Spleen (tissue), 13 donors: ENCODE measurements around the gene ZNF728. TPM values are rescaled to one million over a fixed set of nuclear protein-coding genes. Genes with fewer than 3 reads are reported as not detected.
A peak's percentile ranks its signal among the peaks of the same experiment; 100 is the strongest.

Source experiments
- DNase-seq: peaks from one replicate; pipeline ENCODE4 v3.0.0-alpha.2; 2020
- H3K27ac ChIP-seq, 8 donors: fragments of 200-600 bp; sonication (generic) in 7 of 8; 1 replicate in 4 of 8; 2 replicates in 4 of 8; pipeline versions ENCODE4 v1.5.0 to v1.8.0; 2016 to 2021; ENCODE audit warnings: inconsistent platforms in 4 of 8, mild to moderate bottlenecking in 4 of 8, moderate library complexity in 1 of 8
- H3K27me3 ChIP-seq, 7 donors: fragments of 200-600 bp; sonication (generic) in 6 of 7; replicated peaks in 1 of 7; 1 replicate in 4 of 7; 2 replicates in 3 of 7; pipeline versions ENCODE4 v1.5.0 to v1.8.0; 2016 to 2021; ENCODE audit warnings: inconsistent platforms in 3 of 7, mild to moderate bottlenecking in 1 of 7
- H3K36me3 ChIP-seq, 6 donors: fragments of 200-600 bp; sonication (generic) in 5 of 6; 1 replicate in 4 of 6; 2 replicates in 2 of 6; pipeline versions ENCODE4 v1.5.0 to v1.8.0; 2016 to 2021; ENCODE audit warnings: inconsistent platforms in 2 of 6
- H3K4me1 ChIP-seq, 6 donors: fragments of 200-600 bp; sonication (generic) in 5 of 6; 1 replicate in 3 of 6; 2 replicates in 3 of 6; pipeline versions ENCODE4 v1.5.0 to v1.8.0; 2016 to 2021; ENCODE audit warnings: inconsistent platforms in 3 of 6
- H3K4me3 ChIP-seq, 8 donors: fragments of 200-600 bp; sonication (generic) in 7 of 8; 1 replicate in 4 of 8; 2 replicates in 4 of 8; pipeline versions ENCODE4 v1.5.0 to v1.8.0; 2016 to 2021; ENCODE audit warnings: inconsistent platforms in 4 of 8, mild to moderate bottlenecking in 4 of 8, moderate library complexity in 2 of 8
- H3K9me3 ChIP-seq, 8 donors: fragments of 200-600 bp; sonication (generic) in 7 of 8; 1 replicate in 4 of 8; 2 replicates in 4 of 8; pipeline versions ENCODE4 v1.5.0 to v1.8.0; 2016 to 2021; ENCODE audit warnings: inconsistent platforms in 4 of 8
- CTCF ChIP-seq, 11 experiments: fragments of 200-600 bp in 7 of 11; fragments of 450-650 bp in 4 of 11; sonication (generic) in 4 of 11; IDR thresholded peaks in 8 of 11; conservative IDR thresholded peaks in 3 of 11; 1 replicate in 7 of 11; 2 replicates in 4 of 11; pipeline versions ENCODE4 v1.4.0 to v1.8.0; 2016 to 2021; ENCODE audit warnings: antibody characterized with exemption in 11 of 11, inconsistent platforms in 4 of 11, mild to moderate bottlenecking in 1 of 11
- POLR2A ChIP-seq, 3 donors: fragments of 450-650 bp; IDR thresholded peaks; one replicate each; pipeline ENCODE4 v1.5.1; 2017; ENCODE audit warnings: antibody characterized with exemption in 3 of 3, mild to moderate bottlenecking in 1 of 3
- POLR2AphosphoS5 ChIP-seq, 3 donors: sonication (generic); formaldehyde crosslinking; IDR thresholded peaks; one replicate each; pipeline ENCODE4 v1.5.1; 2017; ENCODE audit warnings: antibody characterized with exemption in 3 of 3
- WGBS, 5 donors: extraction: QIAGEN DNeasy Blood & Tissue Kit in 3 of 5; methylation state at CpG; one replicate each; pipeline versions ENCODE4 v1.1.5 to v1.1.7; 2013 to 2018; 5-methylcytosine and 5-hydroxymethylcytosine counted together
- intact Hi-C: fragments of 100-400 bp; cut with DNase I; formaldehyde crosslinking; loops from one replicate; pipeline ENCODE4 v1.15.0; 2023; ENCODE audit warnings: low total_unique reads
- long read RNA-seq, 2 donors: transcript quantifications; one replicate each; lab custom pipeline, GENCODE V29; 2026
- polyA plus RNA-seq, 3 donors: library from polyadenylated mRNA; stranded (reverse); fragments of 200-250 nt; gene quantifications; one replicate each; pipeline ENCODE4 v1.2.1, GENCODE V29; 2013
- total RNA-seq, 7 donors: library from RNA; depleted of rRNA in 3 of 7; stranded (reverse); fragments of >200 nt in 3 of 7; fragmentation: NEBNext Ultra II Directional in 4 of 7; extraction: Animal tissue kit (Norgen Biotek cat#: 25700) in 4 of 7; gene quantifications; one replicate each; pipeline versions ENCODE4 v1.1.0 to v1.2.1, GENCODE V29; 2016 to 2021
- donor health status: healthy with polysubstance abuse.
- donor health status: DM: no; HTN: no; CAD: no; lungs with moderate emphysema.
- donor health status: DM: no; HTN: no; CAD: no.
- donor health status: Bipolar disorder and iron deficiency.
- donor health status: healthy.
- donor health status: DM: no; HTN: no; CAD: no.
- donor health status: DM: yes; HTN: yes; CAD: no.

The ZNF728 gene
- total RNA-seq: 1 to 10 TPM; 1.7 to 4.3 (median 2.7) TPM
- polyA plus RNA-seq: under 1 TPM in 1 of 3 donors, not detected in 2; 0.19 TPM
- long read RNA-seq, donor 1: 0 reads
- long read RNA-seq, donor 2: 0 reads

DNA sequence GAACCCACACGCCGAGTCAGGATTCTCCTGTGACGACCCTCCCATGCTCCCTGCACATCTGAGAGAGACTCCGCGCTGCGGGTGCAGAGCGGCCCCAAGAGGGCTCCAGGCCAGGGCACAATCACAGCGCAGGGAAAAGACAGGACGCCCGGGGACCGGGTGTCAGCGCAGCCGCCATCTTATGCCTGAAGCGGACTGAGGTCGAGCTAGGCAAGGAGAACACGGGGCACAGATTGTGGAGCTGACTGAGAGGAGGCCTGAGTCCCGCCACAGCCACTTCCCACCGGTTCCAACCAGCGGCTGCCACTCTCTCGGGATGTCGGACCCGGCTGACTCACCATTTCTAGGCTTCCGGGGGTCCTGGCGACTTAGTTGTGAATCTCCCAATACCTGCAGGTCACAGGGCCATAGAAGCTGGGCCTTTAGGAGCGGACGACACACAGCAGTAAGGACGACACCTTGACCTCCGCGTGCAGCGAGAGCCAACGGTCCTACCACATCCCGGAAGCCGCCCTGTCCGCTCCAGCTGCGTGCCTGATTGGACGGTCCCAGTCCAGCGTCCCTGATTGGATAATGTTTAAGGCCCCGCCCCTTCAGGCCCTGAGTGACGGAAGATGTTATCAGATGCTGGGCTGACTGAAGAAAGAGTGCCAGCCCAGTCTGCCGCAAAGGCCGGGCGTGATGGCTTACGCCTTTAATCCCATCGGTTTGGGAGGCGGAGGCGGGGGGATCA is at the start of gene ZNF728:
TSS of gene ZNF728 (minus strand) at position 487 of the 733 bp plus-strand sequence. CDS start at position 341, 146 bp downstream.
- no peak for DNase-seq
- TF ChIP-seq POLR2AphosphoS5 (IDR thresholded peaks at IDR 0.05) (peak; percentile 28 to 68 (median 46)), CTCF (IDR thresholded peaks at IDR 0.05 in 8 of 11, conservative IDR thresholded peaks at IDR 0.05 in 3 of 11) (no peak)
- no peaks in the 10 kb centered on the region for H3K27me3 ChIP-seq
- no peaks in the 10 kb centered on the region for H3K4me1 ChIP-seq
- WGBS, 5 donors: 15 to 22% (median 17%) methylated on average over 23 to 46 of the region's 46 CpGs
- H3K36me3 ChIP-seq: no peaks in the 10 kb centered on the region
- intact Hi-C loops: no loop called here
- peak within 1 kb of the TSS; percentile 17 to 64 (median 35) for H3K4me3 ChIP-seq
- H3K9me3 ChIP-seq: peaks cover 1 to 100% (median 97%) of the 10 kb centered on the region in 8 donors
- peak within 1 kb of the TSS in 6 of 8 donors; percentile 38 to 65 (median 60) for H3K27ac ChIP-seq

GRCh38 chr19:23052349-23052748 is 49.4 kb upstream of the ZNF728 start:
- H3K27me3 ChIP-seq: no peaks in the 10 kb centered on the region
- no peak for DNase-seq
- no peaks in the 10 kb centered on the region for H3K4me1 ChIP-seq
- intact Hi-C loops: no loop called here
- no peak overlapping the region for H3K4me3 ChIP-seq
- H3K27ac ChIP-seq: no peak overlapping the region
- H3K9me3 ChIP-seq: peaks cover 0 to 72% (median 19%) of the 10 kb centered on the region in 8 donors
- 33 to 79% (median 53%) methylated on average over 1 of the region's 1 CpG for WGBS, 5 donors
- no peaks in the 10 kb centered on the region for H3K36me3 ChIP-seq
- no peak for TF ChIP-seq CTCF (IDR thresholded peaks at IDR 0.05 in 8 of 11, conservative IDR thresholded peaks at IDR 0.05 in 3 of 11)
- TF ChIP-seq POLR2AphosphoS5 (IDR thresholded peaks at IDR 0.05): no peak
- no peak for TF ChIP-seq POLR2A (IDR thresholded peaks at IDR 0.05)

- Histone ChIP-seq H3K4me1 (no peaks in the 10 kb centered on the region), H3K27me3 (no peaks in the 10 kb centered on the region), H3K4me3 (no peak overlapping the region), H3K27ac (no peak overlapping the region), H3K9me3 (peaks cover 0 to 87% (median 30%) of the 10 kb centered on the region in 8 donors), H3K36me3 (no peaks in the 10 kb centered on the region)
- no peak for TF ChIP-seq POLR2AphosphoS5 (IDR thresholded peaks at IDR 0.05)
- TF ChIP-seq POLR2A (IDR thresholded peaks at IDR 0.05): no peak
- TF ChIP-seq CTCF (IDR thresholded peaks at IDR 0.05 in 8 of 11, conservative IDR thresholded peaks at IDR 0.05 in 3 of 11): no peak
- WGBS, 5 donors: 64 to 91% (median 78%) methylated on average over 4 of the region's 4 CpGs
- no peak for DNase-seq
- intact Hi-C loops: no loop called here
Observed at GRCh38 chr19:23049256-23049655, 46.3 kb upstream of the ZNF728 start.

DNA sequence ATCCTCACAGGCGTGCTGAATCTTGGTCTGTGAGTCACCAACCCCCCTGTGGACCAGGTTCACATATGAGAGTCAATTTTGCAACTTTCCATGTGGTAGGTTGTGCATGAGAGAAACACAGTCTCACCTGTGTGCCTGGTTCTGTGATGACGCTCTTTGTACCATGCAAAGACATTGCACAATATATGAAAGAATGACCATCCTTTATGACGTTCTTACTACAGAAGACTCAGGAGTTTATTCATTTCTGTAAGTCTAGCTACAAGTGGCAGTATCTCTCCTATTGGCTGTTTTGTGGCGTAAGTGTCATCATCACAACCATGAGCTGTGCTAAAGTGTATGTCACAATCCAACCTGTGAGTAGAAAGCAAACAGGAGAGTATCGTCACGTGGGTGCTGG is 43.8 kb upstream of the ZNF728 start:
- Histone ChIP-seq H3K9me3 (peaks cover 0 to 91% (median 44%) of the 10 kb centered on the region in 8 donors), H3K36me3 (no peaks in the 10 kb centered on the region), H3K4me3 (no peak overlapping the region), H3K27me3 (no peaks in the 10 kb centered on the region), H3K4me1 (no peaks in the 10 kb centered on the region), H3K27ac (no peak overlapping the region)
- no peak for DNase-seq
- TF ChIP-seq POLR2AphosphoS5 (IDR thresholded peaks at IDR 0.05) (no peak), CTCF (IDR thresholded peaks at IDR 0.05 in 8 of 11, conservative IDR thresholded peaks at IDR 0.05 in 3 of 11) (no peak)
- intact Hi-C loops: no loop called here
- 77 to 89% (median 84%) methylated on average over 6 of the region's 6 CpGs for WGBS, 5 donors
